A549 (cell line): ENCODE measurements around the gene PLAC8L1. TPM values are rescaled to one million over a fixed set of nuclear protein-coding genes. Genes with fewer than 3 reads are reported as not detected.

Experiments
- ATAC-seq, 2 experiments: fragments of 200-7000 bp in 1 of 2; fragments of >200 bp in 1 of 2; cut with Nextera tagmentation in 1 of 2; cut with Tn5 transposase in 1 of 2; 3 replicates each; pipeline versions ENCODE4 v1.8.0 to v1.9.1; 2018 to 2020; ENCODE audit warnings: mild to moderate bottlenecking in 1 of 2, moderate library complexity in 1 of 2
- CTCF ChIA-PET: fragments of 300-600 bp; sonication (Branson Sonifier 250); formaldehyde crosslinking; extraction: SDS; loops from one replicate; lab custom pipeline; 2021; ENCODE audit warnings: antibody characterized with exemption, inconsistent platforms; lab: Yijun Ruan, JAX
- POLR2A ChIA-PET: fragments of 350-600 bp; formaldehyde crosslinking; extraction: SDS; loops from one replicate; lab custom pipeline; 2021; ENCODE audit warnings: antibody characterized with exemption, inconsistent platforms; lab: Yijun Ruan, JAX
- DNase-seq, 2 experiments: peaks; one replicate each; pipeline versions ENCODE4 v3.0.0 to v3.0.0-alpha.2; 2011 to 2016; ENCODE audit warnings: low read depth in 1 of 2, low spot score in 1 of 2
- FAIRE-seq: peaks from 2 replicates; lab custom pipeline; 2011; peaks lifted over from hg19 to GRCh38; lab: Jason Lieb, UNC
- H3K27ac ChIP-seq, 2 experiments: fragments of >200 bp; sonication (Bioruptor Twin); formaldehyde crosslinking; 3 replicates each; pipeline ENCODE4 v1.5.1; 2016 to 2017
- H3K4me1 ChIP-seq: fragments of >200 bp; sonication (Bioruptor Twin); formaldehyde crosslinking; 3 replicates; pipeline ENCODE4 v1.6.1; 2016
- H3K4me2 ChIP-seq: fragments of >200 bp; sonication (Bioruptor Twin); formaldehyde crosslinking; 3 replicates; pipeline ENCODE4 v1.6.1; 2016
- H3K4me3 ChIP-seq: fragments of >200 bp; sonication (Bioruptor Twin); formaldehyde crosslinking; 3 replicates; pipeline ENCODE4 v1.5.1; 2016
- H3K9me3 ChIP-seq: fragments of >200 bp; sonication (Bioruptor Twin); formaldehyde crosslinking; 3 replicates; pipeline ENCODE4 v1.6.1; 2016
- BHLHE40 ChIP-seq: IDR thresholded peaks from 2 replicates; pipeline ENCODE4 v1.6.1; 2012; ENCODE audit warnings: low read depth, low read length, inconsistent platforms
- CHD2 ChIP-seq: fragments of 150-350 bp; IDR thresholded peaks from 2 replicates; pipeline ENCODE4 v1.6.1; 2014; ENCODE audit warnings: low read length; ENCODE audit not compliant: partially characterized antibody
- CHD4 ChIP-seq: fragments of 200-600 bp; sonication (generic); IDR thresholded peaks from 2 replicates; pipeline ENCODE4 v1.6.1; 2016; ENCODE audit warnings: antibody characterized with exemption, mild to moderate bottlenecking, borderline replicate concordance
- ESRRA ChIP-seq: fragments of 150-350 bp; IDR thresholded peaks from 2 replicates; pipeline ENCODE4 v1.6.1; 2014; ENCODE audit warnings: mild to moderate bottlenecking, low read length, borderline replicate concordance
- FOSB ChIP-seq: fragments of 250-450 bp; sonication (Bioruptor Pico); IDR thresholded peaks from 2 replicates; pipeline ENCODE4 v1.5.0; 2020; ENCODE audit warnings: mild to moderate bottlenecking, moderate library complexity
- FOSL2 ChIP-seq, 2 experiments: fragments of 450-650 bp in 1 of 2; fragments of >200 bp in 1 of 2; sonication (Bioruptor Twin) in 1 of 2; formaldehyde crosslinking; IDR thresholded peaks; 2 replicates each; pipeline versions ENCODE4 v1.5.0 to v1.6.1; 2016 to 2020; ENCODE audit warnings: mild to moderate bottlenecking in 1 of 2, moderate library complexity in 1 of 2
- HOXA7 ChIP-seq: fragments of 250-450 bp; sonication (Bioruptor Pico); IDR thresholded peaks from 2 replicates; pipeline ENCODE4 v1.5.0; 2020; ENCODE audit warnings: mild to moderate bottlenecking, moderate library complexity
- HOXB13 ChIP-seq: fragments of 250-450 bp; sonication (Bioruptor Pico); IDR thresholded peaks from 2 replicates; pipeline ENCODE4 v1.5.0; 2020; ENCODE audit warnings: low read depth, mild to moderate bottlenecking, moderate library complexity
- KDM1A ChIP-seq: fragments of 200-600 bp; sonication (generic); IDR thresholded peaks from 2 replicates; pipeline ENCODE4 v1.6.1; 2016; ENCODE audit warnings: low read depth, mild to moderate bottlenecking
- MAFK ChIP-seq: fragments of 450-650 bp; IDR thresholded peaks from 2 replicates; pipeline ENCODE4 v1.6.1; 2014; ENCODE audit not compliant: partially characterized antibody
- NR3C1 ChIP-seq: fragments of >200 bp; sonication (Bioruptor Twin); formaldehyde crosslinking; IDR thresholded peaks from 3 replicates; pipeline ENCODE4 v1.6.1; 2017
- PHF8 ChIP-seq: fragments of 200-600 bp; sonication (generic); IDR thresholded peaks from 2 replicates; pipeline ENCODE4 v1.6.1; 2016; ENCODE audit warnings: low read depth, mild to moderate bottlenecking, antibody characterized with exemption, moderate library complexity, borderline replicate concordance
- POLR2AphosphoS2 ChIP-seq: conservative IDR thresholded peaks from 2 replicates; pipeline ENCODE4 v1.6.1; 2012; ENCODE audit warnings: low read length, improper control_type of control experiment, inconsistent platforms
- RCOR1 ChIP-seq: fragments of 150-350 bp; IDR thresholded peaks from 2 replicates; pipeline ENCODE4 v1.6.1; 2014; ENCODE audit warnings: antibody characterized with exemption, low read length, low read depth
- SREBF2 ChIP-seq: fragments of 450-650 bp; IDR thresholded peaks from 2 replicates; pipeline ENCODE4 v1.6.1; 2014; ENCODE audit warnings: mild to moderate bottlenecking, moderate library complexity
- ZNF302 ChIP-seq: fragments of 250-450 bp; sonication (Bioruptor Pico); IDR thresholded peaks from 2 replicates; pipeline ENCODE4 v1.9.0; 2021; ENCODE audit warnings: inconsistent platforms, mild to moderate bottlenecking, moderate library complexity
- WGBS: methylation state at CpG from one replicate; pipeline ENCODE4 v1.1.6; 2017; ENCODE audit errors: missing lambda C conversion rate; 5-methylcytosine and 5-hydroxymethylcytosine counted together
- polyA plus RNA-seq, 4 experiments: library from polyadenylated mRNA; depleted of rRNA in 3 of 4; stranded (reverse); fragments of >200 nt; fragmentation: RNase III in 1 of 4; extraction: RNeasy Plus Mini Kit Qiagen cat#74134 plus additional on column Dnase treatment in 1 of 4; gene quantifications; 2 replicates in 3 of 4; 3 replicates in 1 of 4; pipeline ENCODE4 v1.2.3, GENCODE V29; 2011 to 2017
- TF ChIP-seq, protein P1 (sequence below): fragments of >200 bp; sonication (Bioruptor Twin); formaldehyde crosslinking; IDR thresholded peaks from 3 replicates; pipeline ENCODE4 v1.5.1; 2016
- TF ChIP-seq, protein P2 (sequence below): fragments of 450-650 bp; IDR thresholded peaks from 2 replicates; pipeline ENCODE4 v1.6.1; 2014; ENCODE audit warnings: antibody characterized with exemption
- TF ChIP-seq, protein P3 (sequence below): fragments of >200 bp; sonication (Bioruptor Twin); formaldehyde crosslinking; IDR thresholded peaks from 2 replicates; pipeline ENCODE4 v1.6.1; 2016
- TF ChIP-seq, protein P4 (sequence below): fragments of 200-600 bp; sonication (generic); IDR thresholded peaks from 2 replicates; pipeline ENCODE4 v1.6.1; 2016; ENCODE audit warnings: antibody characterized with exemption, mild to moderate bottlenecking, moderate library complexity
- TF ChIP-seq, protein P5 (sequence below): IDR thresholded peaks from 2 replicates; pipeline ENCODE4 v1.6.1; 2012; ENCODE audit warnings: low read depth, borderline replicate concordance

Gene PLAC8L1
- polyA plus RNA-seq, 2 of the 4 experiments (the other 2 are of a cell fraction): 0.41 to 0.70 TPM

DNA sequence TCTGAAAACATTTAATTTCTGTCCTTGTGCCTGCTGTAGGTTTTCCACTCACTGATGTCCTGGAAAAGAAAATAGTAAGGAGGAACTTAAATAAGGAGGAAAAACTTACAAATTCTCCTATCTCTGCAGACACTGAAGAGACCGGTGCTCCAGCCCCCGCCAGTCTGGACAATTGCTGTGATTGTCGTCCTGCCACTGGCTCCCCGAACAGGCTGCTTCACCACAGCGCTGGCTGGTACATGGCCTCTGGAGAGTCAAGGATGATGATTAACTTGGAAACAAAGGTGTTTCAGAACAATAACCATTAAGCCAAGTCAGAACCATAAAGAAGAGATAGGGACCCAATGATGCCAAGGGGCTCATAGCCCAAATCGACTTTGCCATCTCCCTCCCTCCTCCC lies 7.3 kb downstream of the PLAC8L1 start:
- DNase-seq (no peak), ATAC-seq (no peak), FAIRE-seq (no peak)
- Histone ChIP-seq H3K9me3 (no peaks in the 10 kb centered on the region), H3K4me3 (no peak overlapping the region), H3K27ac (no peak overlapping the region), H3K4me2 (no peak overlapping the region), H3K4me1 (no peaks in the 10 kb centered on the region)
- WGBS: 88% methylated on average over 6 of the region's 6 CpGs
- ChIA-PET POLR2A (no interaction called here), CTCF (no interaction called here)
- no peak for TF ChIP-seq ZNF302 (CRISPR knock-in tag)
- TF ChIP-seq, protein P1, sequence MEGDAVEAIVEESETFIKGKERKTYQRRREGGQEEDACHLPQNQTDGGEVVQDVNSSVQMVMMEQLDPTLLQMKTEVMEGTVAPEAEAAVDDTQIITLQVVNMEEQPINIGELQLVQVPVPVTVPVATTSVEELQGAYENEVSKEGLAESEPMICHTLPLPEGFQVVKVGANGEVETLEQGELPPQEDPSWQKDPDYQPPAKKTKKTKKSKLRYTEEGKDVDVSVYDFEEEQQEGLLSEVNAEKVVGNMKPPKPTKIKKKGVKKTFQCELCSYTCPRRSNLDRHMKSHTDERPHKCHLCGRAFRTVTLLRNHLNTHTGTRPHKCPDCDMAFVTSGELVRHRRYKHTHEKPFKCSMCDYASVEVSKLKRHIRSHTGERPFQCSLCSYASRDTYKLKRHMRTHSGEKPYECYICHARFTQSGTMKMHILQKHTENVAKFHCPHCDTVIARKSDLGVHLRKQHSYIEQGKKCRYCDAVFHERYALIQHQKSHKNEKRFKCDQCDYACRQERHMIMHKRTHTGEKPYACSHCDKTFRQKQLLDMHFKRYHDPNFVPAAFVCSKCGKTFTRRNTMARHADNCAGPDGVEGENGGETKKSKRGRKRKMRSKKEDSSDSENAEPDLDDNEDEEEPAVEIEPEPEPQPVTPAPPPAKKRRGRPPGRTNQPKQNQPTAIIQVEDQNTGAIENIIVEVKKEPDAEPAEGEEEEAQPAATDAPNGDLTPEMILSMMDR: no peak
- no peak for TF ChIP-seq KDM1A
- no peak for TF ChIP-seq NR3C1

DNA sequence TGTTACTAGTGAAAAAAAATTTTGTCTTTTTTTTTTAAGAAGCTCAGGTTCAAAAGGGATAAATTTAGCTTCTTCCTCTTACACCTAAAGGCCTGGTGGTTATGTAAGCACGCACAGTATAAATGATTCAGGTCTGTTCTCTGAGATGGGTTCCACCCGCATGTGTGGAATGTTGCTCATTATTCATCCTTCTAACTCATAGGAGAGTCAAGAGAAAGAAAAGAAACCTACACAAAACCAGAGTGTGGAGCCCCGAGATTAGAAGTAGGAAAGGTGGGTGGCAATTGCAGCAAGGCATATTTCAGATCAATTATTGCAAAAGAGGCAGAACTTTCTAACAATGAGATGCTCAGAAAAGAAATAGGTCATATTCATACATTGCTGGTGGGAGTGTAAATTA lies 13.5 kb downstream of the PLAC8L1 start:
- no peaks in the 10 kb centered on the region for H3K9me3 ChIP-seq
- no peak overlapping the region for H3K4me2 ChIP-seq
- ChIA-PET POLR2A (no interaction called here), CTCF (no interaction called here)
- H3K4me3 ChIP-seq: no peak overlapping the region
- ATAC-seq: no peak
- no peak for FAIRE-seq
- WGBS: 83% methylated on average over 3 of the region's 3 CpGs
- H3K4me1 ChIP-seq: no peaks in the 10 kb centered on the region
- TF ChIP-seq, protein P2, sequence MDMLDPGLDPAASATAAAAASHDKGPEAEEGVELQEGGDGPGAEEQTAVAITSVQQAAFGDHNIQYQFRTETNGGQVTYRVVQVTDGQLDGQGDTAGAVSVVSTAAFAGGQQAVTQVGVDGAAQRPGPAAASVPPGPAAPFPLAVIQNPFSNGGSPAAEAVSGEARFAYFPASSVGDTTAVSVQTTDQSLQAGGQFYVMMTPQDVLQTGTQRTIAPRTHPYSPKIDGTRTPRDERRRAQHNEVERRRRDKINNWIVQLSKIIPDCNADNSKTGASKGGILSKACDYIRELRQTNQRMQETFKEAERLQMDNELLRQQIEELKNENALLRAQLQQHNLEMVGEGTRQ: no peak
- TF ChIP-seq HOXA7 (CRISPR knock-in tag) (no peak), PHF8 (no peak), HOXB13 (CRISPR knock-in tag) (no peak), BHLHE40 (no peak), FOSL2 (IDR thresholded peaks at IDR 0.05) (no peak), FOSL2 (CRISPR knock-in tag; IDR thresholded peaks at IDR 0.05) (no peak), POLR2AphosphoS2 (no peak), RCOR1 (no peak), CHD4 (no peak), CHD2 (no peak), ESRRA (no peak)
- TF ChIP-seq, protein P3, sequence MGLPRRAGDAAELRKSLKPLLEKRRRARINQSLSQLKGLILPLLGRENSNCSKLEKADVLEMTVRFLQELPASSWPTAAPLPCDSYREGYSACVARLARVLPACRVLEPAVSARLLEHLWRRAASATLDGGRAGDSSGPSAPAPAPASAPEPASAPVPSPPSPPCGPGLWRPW: no peak
- TF ChIP-seq, all 56 proteins: peak for 0
- H3K27ac ChIP-seq: no peak overlapping the region
- no peak for DNase-seq

DNA sequence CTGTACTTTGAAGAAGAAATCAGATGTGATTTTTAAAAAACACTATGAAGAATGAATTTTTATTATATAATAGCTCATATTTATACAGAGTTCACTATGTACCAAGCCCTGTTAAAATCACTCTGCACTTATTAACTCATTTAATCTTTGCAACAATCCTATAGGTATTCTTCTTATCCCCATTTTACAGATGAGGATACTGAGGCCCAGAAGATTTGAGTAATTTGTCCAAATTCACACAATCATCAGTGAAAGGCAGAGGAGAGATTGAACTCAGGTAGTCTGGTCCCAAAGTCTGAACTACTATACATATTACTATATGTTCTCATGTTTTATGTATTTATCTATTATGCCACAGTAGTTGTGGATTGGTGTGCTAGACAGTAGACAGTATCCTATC lies 16.1 kb downstream of the PLAC8L1 start:
- Histone ChIP-seq H3K4me3 (no peak overlapping the region), H3K9me3 (no peaks in the 10 kb centered on the region), H3K4me1 (no peaks in the 10 kb centered on the region), H3K4me2 (no peak overlapping the region), H3K27ac (no peak overlapping the region)
- TF ChIP-seq, protein P3: no peak
- TF ChIP-seq SREBF2: no peak
- no peak for TF ChIP-seq FOSB (CRISPR knock-in tag)
- no peak for TF ChIP-seq KDM1A
- no peak for TF ChIP-seq RCOR1
- TF ChIP-seq MAFK: no peak
- TF ChIP-seq, protein P4, sequence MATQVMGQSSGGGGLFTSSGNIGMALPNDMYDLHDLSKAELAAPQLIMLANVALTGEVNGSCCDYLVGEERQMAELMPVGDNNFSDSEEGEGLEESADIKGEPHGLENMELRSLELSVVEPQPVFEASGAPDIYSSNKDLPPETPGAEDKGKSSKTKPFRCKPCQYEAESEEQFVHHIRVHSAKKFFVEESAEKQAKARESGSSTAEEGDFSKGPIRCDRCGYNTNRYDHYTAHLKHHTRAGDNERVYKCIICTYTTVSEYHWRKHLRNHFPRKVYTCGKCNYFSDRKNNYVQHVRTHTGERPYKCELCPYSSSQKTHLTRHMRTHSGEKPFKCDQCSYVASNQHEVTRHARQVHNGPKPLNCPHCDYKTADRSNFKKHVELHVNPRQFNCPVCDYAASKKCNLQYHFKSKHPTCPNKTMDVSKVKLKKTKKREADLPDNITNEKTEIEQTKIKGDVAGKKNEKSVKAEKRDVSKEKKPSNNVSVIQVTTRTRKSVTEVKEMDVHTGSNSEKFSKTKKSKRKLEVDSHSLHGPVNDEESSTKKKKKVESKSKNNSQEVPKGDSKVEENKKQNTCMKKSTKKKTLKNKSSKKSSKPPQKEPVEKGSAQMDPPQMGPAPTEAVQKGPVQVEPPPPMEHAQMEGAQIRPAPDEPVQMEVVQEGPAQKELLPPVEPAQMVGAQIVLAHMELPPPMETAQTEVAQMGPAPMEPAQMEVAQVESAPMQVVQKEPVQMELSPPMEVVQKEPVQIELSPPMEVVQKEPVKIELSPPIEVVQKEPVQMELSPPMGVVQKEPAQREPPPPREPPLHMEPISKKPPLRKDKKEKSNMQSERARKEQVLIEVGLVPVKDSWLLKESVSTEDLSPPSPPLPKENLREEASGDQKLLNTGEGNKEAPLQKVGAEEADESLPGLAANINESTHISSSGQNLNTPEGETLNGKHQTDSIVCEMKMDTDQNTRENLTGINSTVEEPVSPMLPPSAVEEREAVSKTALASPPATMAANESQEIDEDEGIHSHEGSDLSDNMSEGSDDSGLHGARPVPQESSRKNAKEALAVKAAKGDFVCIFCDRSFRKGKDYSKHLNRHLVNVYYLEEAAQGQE: no peak
- TF ChIP-seq, protein P5, sequence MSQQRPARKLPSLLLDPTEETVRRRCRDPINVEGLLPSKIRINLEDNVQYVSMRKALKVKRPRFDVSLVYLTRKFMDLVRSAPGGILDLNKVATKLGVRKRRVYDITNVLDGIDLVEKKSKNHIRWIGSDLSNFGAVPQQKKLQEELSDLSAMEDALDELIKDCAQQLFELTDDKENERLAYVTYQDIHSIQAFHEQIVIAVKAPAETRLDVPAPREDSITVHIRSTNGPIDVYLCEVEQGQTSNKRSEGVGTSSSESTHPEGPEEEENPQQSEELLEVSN: no peak
- DNase-seq: no peak
- ATAC-seq: no peak
- FAIRE-seq: no peak
- POLR2A ChIA-PET: no interaction called here
- CTCF ChIA-PET: no interaction called here
